Heart left ventricle (tissue), 16 donors: ENCODE data around the gene PACSIN2. TPM values are rescaled to one million over a fixed set of nuclear protein-coding genes. Genes with fewer than 3 reads are reported as not detected.

Experiments used
- ATAC-seq, 4 donors: fragments of 200-7000 bp; cut with Tn5 transposase; one replicate each; pipeline ENCODE4 v1.9.1; 2020 to 2022; ENCODE audit warnings: moderate library complexity in 4 of 4, mild to moderate bottlenecking in 3 of 4, moderate number of reproducible peaks in 1 of 4
- DNase-seq, 5 donors: peaks; one replicate each; pipeline ENCODE4 v3.0.0-alpha.2; 2020
- H3K27ac ChIP-seq, 12 donors: fragments of 200-600 bp; sonication (generic) in 4 of 12; one replicate each; pipeline versions ENCODE4 v1.5.0 to v1.8.0; 2016 to 2022; ENCODE audit warnings: mild to moderate bottlenecking in 2 of 12
- H3K27me3 ChIP-seq, 9 donors: fragments of 200-600 bp; sonication (generic) in 2 of 9; one replicate each; pipeline versions ENCODE4 v1.5.1 to v1.8.0; 2016 to 2022; ENCODE audit warnings: mild to moderate bottlenecking in 3 of 9
- H3K36me3 ChIP-seq, 9 donors: fragments of 200-600 bp; sonication (generic) in 2 of 9; one replicate each; pipeline versions ENCODE4 v1.5.0 to v1.8.0; 2018 to 2022; ENCODE audit warnings: mild to moderate bottlenecking in 2 of 9
- H3K4me1 ChIP-seq, 12 donors: fragments of 200-600 bp; sonication (generic) in 4 of 12; one replicate each; pipeline versions ENCODE4 v1.5.0 to v1.8.0; 2016 to 2022; ENCODE audit warnings: mild to moderate bottlenecking in 3 of 12
- H3K4me3 ChIP-seq, 12 donors: fragments of 200-600 bp; sonication (generic) in 4 of 12; one replicate each; pipeline versions ENCODE4 v1.5.0 to v1.8.0; 2017 to 2022; ENCODE audit warnings: mild to moderate bottlenecking in 9 of 12, moderate library complexity in 4 of 12
- H3K9me3 ChIP-seq, 12 donors: fragments of 200-600 bp; sonication (generic) in 4 of 12; one replicate each; pipeline versions ENCODE4 v1.5.0 to v1.8.0; 2016 to 2022; ENCODE audit warnings: mild to moderate bottlenecking in 1 of 12
- POLR2A ChIP-seq, 2 donors: fragments of 450-650 bp; IDR thresholded peaks; one replicate each; pipeline ENCODE4 v1.6.1; 2017; ENCODE audit warnings: antibody characterized with exemption in 2 of 2, mild to moderate bottlenecking in 2 of 2, moderate library complexity in 2 of 2
- WGBS, 4 donors: extraction: QIAGEN DNeasy Blood & Tissue Kit in 2 of 4; methylation state at CpG; one replicate each; pipeline versions ENCODE4 v1.1.5 to v1.1.7; 2013 to 2018; 5-methylcytosine and 5-hydroxymethylcytosine counted together
- intact Hi-C, 10 donors: fragments of 100-400 bp; cut with DNase I; formaldehyde crosslinking; loops; one replicate each; pipeline versions ENCODE4 v1.11.1 to v1.14.2; 2022
- polyA plus RNA-seq, 2 donors: library from polyadenylated mRNA; stranded (reverse); fragments of 200-250 nt; gene quantifications; one replicate each; pipeline ENCODE4 v1.2.3, GENCODE V29; 2013
- total RNA-seq, 9 donors: library from RNA; depleted of rRNA in 2 of 9; stranded (reverse); fragments of >200 nt in 2 of 9; fragmentation: NEBNext Ultra II Directional in 3 of 9; extraction: Animal tissue kit (Norgen Biotek cat#: 25700) in 3 of 9; gene quantifications; one replicate each; pipeline versions ENCODE4 v1.1.0 to v1.2.4, GENCODE V29; 2016 to 2023
- TF ChIP-seq, protein P1 (sequence below), 12 donors: fragments of 200-600 bp; sonication (generic) in 4 of 12; IDR thresholded peaks; one replicate each; pipeline versions ENCODE4 v1.5.0 to v1.8.0; 2018 to 2022; ENCODE audit warnings: antibody characterized with exemption in 12 of 12, mild to moderate bottlenecking in 5 of 12
- donor health status: ischemic (EF 13 %, LVEDD 7.1; RV severe dilation, severe dysfunction).
- donor health status: healthy with polysubstance abuse.
- donor health status: DM: no; HTN: yes; CAD: no.
- donor health status: DM: no; HTN: no; CAD: no.
- donor health status: ischemic (EF 25% LVEDD 6.9; RV normal size, moderate dysfunction).
- donor health status: ischemic (EF 25% LVEDD 5.7; RV mildly dilated, moderate dysfunction).
- donor health status: healthy.
- donor health status: DM: yes; HTN: yes; CAD: no.
- donor health status: ischemic (EF 35%, LVEDD 5.7; RV mildly dilated, moderate dysfunction).
- donor health status: nonischemic (EF 11% LVEDD 7.7; RV severe dilation, severe dysfunction).
- donor health status: DM: yes; HTN: yes; CAD: no.
- donor health status: PGD.
- donor health status: ischemic (EF 29% LVEDD 5.4; RV normal size, mild dysfunction).
- donor health status: nonischemic (EF 23%, LVEDD 6.1; RV moderate dilation, normal function).

PACSIN2 gene
- total and polyA plus RNA-seq, 11 donors = 26.5 to 87.1 (median 59.3) TPM

DNA sequence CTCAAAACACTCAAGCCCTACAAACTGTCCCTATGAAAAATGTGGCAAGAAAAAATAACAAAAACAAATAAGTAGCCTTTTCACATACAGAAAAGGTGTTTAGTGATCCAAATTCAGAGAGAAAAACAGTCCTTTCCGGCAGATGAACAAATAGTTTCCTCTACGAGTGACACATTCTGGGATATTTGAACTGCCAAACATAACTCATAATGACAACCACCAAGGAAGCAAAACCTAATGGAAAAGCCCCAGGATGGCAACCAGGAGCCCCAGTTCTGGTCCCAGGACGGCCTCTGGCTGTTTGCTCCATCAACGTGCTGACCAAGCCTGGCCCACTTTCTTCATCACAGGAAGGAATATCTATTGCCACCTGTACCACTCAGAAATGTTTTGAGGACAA, 6.0 kb downstream of the PACSIN2 start:
- TF ChIP-seq, protein P1, sequence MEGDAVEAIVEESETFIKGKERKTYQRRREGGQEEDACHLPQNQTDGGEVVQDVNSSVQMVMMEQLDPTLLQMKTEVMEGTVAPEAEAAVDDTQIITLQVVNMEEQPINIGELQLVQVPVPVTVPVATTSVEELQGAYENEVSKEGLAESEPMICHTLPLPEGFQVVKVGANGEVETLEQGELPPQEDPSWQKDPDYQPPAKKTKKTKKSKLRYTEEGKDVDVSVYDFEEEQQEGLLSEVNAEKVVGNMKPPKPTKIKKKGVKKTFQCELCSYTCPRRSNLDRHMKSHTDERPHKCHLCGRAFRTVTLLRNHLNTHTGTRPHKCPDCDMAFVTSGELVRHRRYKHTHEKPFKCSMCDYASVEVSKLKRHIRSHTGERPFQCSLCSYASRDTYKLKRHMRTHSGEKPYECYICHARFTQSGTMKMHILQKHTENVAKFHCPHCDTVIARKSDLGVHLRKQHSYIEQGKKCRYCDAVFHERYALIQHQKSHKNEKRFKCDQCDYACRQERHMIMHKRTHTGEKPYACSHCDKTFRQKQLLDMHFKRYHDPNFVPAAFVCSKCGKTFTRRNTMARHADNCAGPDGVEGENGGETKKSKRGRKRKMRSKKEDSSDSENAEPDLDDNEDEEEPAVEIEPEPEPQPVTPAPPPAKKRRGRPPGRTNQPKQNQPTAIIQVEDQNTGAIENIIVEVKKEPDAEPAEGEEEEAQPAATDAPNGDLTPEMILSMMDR (IDR thresholded peaks at IDR 0.05) = no peak
- no peak for TF ChIP-seq POLR2A (IDR thresholded peaks at IDR 0.05)

GRCh38 chr22:43008509-43008908, 6.4 kb downstream of the PACSIN2 start:
- no peak for TF ChIP-seq POLR2A (IDR thresholded peaks at IDR 0.05)
- TF ChIP-seq, protein P1 (IDR thresholded peaks at IDR 0.05) = no peak
- Histone ChIP-seq H3K27ac (peak overlapping the region in 1 of 12 donors; percentile 24), H3K4me1 (peaks cover 0 to 59% (median 26%) of the 10 kb centered on the region in 12 donors), H3K27me3 (no peaks in the 10 kb centered on the region), H3K36me3 (no peaks in the 10 kb centered on the region), H3K4me3 (no peak overlapping the region), H3K9me3 (no peaks in the 10 kb centered on the region)
- ATAC-seq = peak in 2 of 4 donors; percentile 36 to 59
- intact Hi-C loops = no loop called here
- 91 to 97% (median 94%) methylated on average over 4 of the region's 4 CpGs for WGBS, 4 donors
- DNase-seq = no peak

More for the DNA sequence above, 6.0 kb downstream of the PACSIN2 start:
- Histone ChIP-seq H3K27ac (peak overlapping the region in 1 of 12 donors; percentile 24), H3K4me3 (no peak overlapping the region), H3K9me3 (no peaks in the 10 kb centered on the region), H3K4me1 (peaks cover 0 to 59% (median 29%) of the 10 kb centered on the region in 12 donors), H3K36me3 (no peaks in the 10 kb centered on the region), H3K27me3 (no peaks in the 10 kb centered on the region)
- ATAC-seq = no peak
- no peak for DNase-seq
- intact Hi-C loops = no loop called here
- 72 to 81% (median 78%) methylated on average over 4 of the region's 4 CpGs for WGBS, 4 donors

GRCh38 chr22:43007519-43008102, 7.3 kb downstream of the PACSIN2 start:
- H3K4me3 ChIP-seq = no peak overlapping the region
- H3K4me1 ChIP-seq = peaks cover 2 to 59% (median 24%) of the 10 kb centered on the region in 12 donors
- no peaks in the 10 kb centered on the region for H3K36me3 ChIP-seq
- intact Hi-C loops = no loop called here
- ATAC-seq (peak; percentile 79 to 87 (median 85)), DNase-seq (peak in 1 of 5 donors; percentile 49)
- H3K27ac ChIP-seq = peak overlapping the region in 7 of 12 donors; percentile 19 to 69 (median 41)
- H3K27me3 ChIP-seq = no peaks in the 10 kb centered on the region
- TF ChIP-seq POLR2A (IDR thresholded peaks at IDR 0.05) = no peak
- TF ChIP-seq, protein P1 (IDR thresholded peaks at IDR 0.05) = no peak
- H3K9me3 ChIP-seq = no peaks in the 10 kb centered on the region
- WGBS, 4 donors = 41 to 64% (median 55%) methylated on average over 5 of the region's 5 CpGs

DNA sequence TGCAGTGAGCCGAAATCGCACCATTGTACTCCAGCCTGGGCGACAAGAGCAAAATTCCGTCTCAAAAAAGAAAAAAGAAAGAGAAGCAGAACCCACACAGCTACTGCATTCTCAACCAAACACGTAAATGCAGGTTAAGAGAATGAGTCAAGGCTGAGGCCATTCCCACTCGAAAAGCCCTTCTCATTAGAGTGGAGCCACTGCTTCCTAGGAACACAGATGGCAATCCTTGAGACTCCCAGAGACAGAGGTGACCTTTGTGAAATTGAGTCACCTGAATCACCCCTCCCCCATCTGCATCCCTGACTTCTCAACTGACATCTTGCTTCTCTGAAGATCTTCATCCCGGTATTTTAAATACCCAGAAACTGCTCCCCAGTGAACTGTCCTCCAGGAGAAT, 8.2 kb downstream of the PACSIN2 start:
- TF ChIP-seq POLR2A (IDR thresholded peaks at IDR 0.05) = no peak
- TF ChIP-seq, protein P1 (IDR thresholded peaks at IDR 0.05) = no peak
- Histone ChIP-seq H3K4me3 (no peak overlapping the region), H3K4me1 (peaks cover 7 to 62% (median 33%) of the 10 kb centered on the region in 12 donors), H3K27me3 (no peaks in the 10 kb centered on the region), H3K36me3 (no peaks in the 10 kb centered on the region), H3K9me3 (no peaks in the 10 kb centered on the region), H3K27ac (peak overlapping the region in 2 of 12 donors; percentile 56 to 64)
- 94 to 97% (median 96%) methylated on average over 7 of the region's 7 CpGs for WGBS, 4 donors
- intact Hi-C loops = no loop called here
- ATAC-seq = no peak
- no peak for DNase-seq
